Glomerular endothelial cell (primary cell): Measurements from ENCODE around the gene AKAP9. TPM values are rescaled to one million over a fixed set of nuclear protein-coding genes. Genes with fewer than 3 reads are reported as not detected.
"Not testable (repeated sequence)": the region's sequence is repeated elsewhere in the genome, so short reads cannot be mapped to it uniquely, and the experiment has no call there.

Experiments used
- DNase-seq: peaks from one replicate; pipeline ENCODE4 v3.0.0-alpha.2; 2011; ENCODE audit warnings: low read depth, low spot score; ENCODE audit errors: extremely low read depth
- total RNA-seq: library from RNA; depleted of rRNA; stranded (reverse); fragments of >200 nt; gene quantifications from 2 replicates; pipeline ENCODE4 v1.2.3, GENCODE V29; 2015

The AKAP9 gene
- total RNA-seq: 34.7 and 37.7 TPM in 2 replicates

- no peak for DNase-seq
Observed at GRCh38 chr7:91940572-91941341, at the start of gene AKAP9. AKAP9 (plus strand) TSS chr7:91940862; CDS start chr7:91941100, 238 bp downstream.

GRCh38 chr7:91892099-91892705, 48.5 kb upstream of the AKAP9 start:
- no peak for DNase-seq

DNA sequence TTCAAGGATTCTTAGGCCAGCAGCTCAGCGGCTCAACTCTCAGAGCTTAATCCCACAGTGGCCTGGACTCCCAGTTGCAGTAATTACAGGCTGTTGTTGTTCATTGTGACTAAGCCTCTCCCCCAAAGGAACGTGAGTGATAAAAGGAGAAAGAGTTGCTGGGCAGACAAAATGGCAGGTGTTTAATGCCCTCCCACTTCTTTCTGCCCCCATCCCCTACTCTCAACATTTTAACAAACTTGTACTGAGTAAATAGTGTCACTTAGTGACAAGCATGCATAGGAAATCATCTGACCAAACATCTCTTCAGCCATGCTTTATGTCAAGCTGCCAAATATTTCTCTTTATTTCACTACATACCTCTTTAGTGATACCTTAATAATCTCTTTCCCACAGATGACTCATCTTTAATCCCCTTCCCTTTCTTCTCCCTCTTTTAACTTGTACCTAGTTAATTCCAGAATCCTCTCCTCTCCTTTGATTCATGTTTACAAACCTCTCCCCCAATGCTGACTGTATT, 47.8 kb upstream of the AKAP9 start:
- DNase-seq: no peak

DNA sequence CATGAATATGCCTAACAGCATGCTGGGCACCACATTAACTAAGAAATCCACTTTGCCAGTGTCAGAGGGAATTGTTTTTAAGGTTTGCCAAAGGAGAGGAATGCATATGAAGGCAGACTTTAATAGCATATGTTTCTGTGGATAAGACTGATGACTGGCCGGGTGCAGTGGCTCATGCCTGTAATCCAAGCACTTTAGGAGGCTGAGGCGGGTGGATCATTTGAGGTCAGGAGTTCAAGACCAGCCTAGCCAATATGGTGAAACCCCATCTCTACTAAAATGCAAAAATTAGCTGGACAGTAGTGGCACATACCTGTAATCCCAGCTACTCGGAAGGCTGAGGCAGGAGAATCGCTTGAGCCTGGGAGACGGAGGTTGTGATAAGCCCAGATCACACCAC, 47.0 kb upstream of the AKAP9 start:
- not testable (repeated sequence) for DNase-seq

DNA sequence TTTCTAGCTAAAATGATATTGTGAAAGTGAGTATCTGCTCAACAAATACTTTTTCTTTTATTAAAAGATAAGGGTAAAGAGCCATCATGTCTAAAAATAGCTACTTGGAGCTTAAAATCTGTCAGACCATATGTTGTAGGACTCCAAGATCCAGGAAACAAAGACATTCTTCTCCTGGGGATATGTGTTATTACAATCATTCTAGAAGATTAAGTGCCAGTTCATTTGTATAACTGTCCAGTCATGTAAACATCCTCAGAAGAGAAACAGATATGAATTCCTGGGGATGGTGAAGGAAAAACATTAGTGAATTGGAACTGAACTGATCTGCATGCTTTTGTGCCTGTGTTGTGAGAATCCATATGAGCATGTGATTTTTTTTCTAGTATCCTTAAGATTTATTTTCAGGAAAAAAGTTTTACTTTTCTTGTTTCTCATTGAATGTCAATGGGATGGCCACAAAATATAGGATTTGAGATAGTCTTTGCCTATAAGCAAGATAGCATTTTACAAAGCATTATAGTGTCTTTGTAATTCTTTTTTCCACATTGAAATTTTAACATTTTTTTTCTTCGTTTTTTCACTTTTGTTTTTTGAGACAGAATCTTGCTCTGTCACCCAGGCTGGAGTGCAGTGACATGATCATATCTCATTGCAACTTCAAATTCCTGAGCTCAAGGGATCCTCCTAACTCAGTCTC, 45.7 kb upstream of the AKAP9 start:
- DNase-seq: no peak

DNA sequence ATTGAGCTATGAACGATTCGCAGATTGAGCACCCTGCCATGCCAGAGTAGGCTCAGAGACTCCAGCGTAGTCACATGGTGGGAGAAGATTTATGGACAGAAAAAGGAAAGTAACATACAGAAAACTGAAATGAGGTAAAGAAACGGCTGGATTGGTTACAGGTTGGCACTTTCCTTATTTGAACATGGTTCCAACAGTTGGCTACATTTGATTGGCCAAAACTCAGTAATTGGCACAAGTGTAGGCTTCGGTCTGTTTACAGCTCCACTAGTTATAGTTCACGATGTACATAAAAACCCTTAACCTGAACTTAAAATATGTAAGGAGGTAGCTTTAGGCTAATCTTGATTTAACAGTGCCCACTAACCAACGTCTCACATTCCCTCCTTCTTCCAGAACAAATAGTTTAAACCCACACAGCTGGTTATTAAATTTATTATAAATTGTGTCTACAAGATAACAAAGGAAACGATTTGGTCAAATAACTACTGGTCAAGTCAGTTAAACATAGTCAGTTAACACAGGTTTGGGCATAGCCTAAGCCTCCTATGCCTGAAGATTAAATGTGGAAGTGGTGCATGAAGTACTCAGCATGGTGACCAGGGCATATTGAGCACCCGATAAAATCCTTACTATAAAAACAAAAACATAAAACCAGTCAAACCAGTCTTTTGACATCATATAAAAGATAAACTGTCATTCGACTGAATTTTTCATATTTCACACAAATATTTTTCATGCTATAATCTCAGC, 42.2 kb upstream of the AKAP9 start:
- DNase-seq: no peak

DNA sequence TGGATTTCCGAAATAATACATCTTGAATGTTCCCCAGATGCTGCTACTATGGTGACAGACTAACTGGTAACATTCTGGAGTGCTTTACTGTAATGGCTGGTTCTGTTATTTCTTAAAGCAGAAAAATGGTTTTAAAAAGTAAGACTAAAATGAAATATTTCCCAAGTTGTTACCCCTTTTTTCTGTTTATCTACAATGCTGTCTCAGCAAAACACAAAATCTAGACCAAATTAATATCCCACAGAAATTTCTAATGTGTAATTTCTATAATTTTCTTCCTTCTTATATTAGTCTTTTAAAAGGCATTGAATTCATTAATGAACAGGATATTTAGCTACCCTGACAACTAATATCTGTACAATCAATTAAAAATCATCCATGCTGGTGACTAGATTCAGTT, 41.1 kb upstream of the AKAP9 start:
- no peak for DNase-seq

- DNase-seq: no peak
Observed at GRCh38 chr7:91910171-91910570, 30.5 kb upstream of the AKAP9 start.

DNA sequence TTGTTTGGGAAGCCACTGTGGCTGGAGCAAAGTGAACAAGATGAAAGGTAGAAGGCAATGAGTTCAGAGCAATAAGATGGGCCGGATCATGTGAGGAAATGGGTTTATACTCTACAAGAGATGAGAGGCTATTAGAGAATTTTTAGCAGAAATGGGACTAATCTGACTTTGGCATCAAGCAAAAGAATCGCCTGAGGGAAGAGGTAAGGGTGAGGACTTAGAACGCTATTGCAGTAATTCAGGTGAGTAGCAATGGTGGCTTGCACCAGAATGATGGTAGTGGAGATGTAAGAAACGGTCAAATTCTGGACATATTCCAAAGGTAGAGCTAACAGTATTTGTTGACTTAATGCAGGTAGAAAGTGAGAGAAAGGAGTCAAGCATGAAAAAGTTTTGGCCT, 29.5 kb upstream of the AKAP9 start:
- DNase-seq: no peak

- no peak for DNase-seq
Observed at GRCh38 chr7:91912494-91912893, 28.2 kb upstream of the AKAP9 start.

GRCh38 chr7:91913612-91914011, 27.1 kb upstream of the AKAP9 start:
- no peak for DNase-seq

- DNase-seq: no peak
Observed at GRCh38 chr7:91915401-91916050, 25.1 kb upstream of the AKAP9 start.

- DNase-seq: no peak
Observed at GRCh38 chr7:91916051-91916440, 24.6 kb upstream of the AKAP9 start.

DNA sequence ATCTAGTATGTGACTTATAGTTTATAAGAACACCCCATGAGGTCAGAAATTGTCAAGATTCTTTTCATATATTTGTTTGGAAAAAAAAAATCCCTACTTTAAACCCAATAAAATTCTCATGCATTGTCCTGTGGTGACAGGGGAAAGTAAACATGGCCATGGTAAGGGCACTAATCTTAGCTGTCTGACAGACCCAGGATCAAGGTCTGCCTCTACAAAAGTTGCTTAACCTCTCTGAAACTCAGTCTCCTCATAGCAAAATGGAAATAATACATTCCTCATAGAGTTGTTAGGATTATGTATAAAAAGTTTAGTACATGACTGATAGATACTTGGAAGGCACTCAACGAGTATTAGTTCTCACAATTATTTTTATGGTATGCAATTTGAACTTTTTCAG, 22.3 kb upstream of the AKAP9 start:
- no peak for DNase-seq

GRCh38 chr7:91922857-91923256, 17.8 kb upstream of the AKAP9 start:
- DNase-seq: no peak

GRCh38 chr7:91927912-91928311, 12.8 kb upstream of the AKAP9 start:
- no peak for DNase-seq

DNA sequence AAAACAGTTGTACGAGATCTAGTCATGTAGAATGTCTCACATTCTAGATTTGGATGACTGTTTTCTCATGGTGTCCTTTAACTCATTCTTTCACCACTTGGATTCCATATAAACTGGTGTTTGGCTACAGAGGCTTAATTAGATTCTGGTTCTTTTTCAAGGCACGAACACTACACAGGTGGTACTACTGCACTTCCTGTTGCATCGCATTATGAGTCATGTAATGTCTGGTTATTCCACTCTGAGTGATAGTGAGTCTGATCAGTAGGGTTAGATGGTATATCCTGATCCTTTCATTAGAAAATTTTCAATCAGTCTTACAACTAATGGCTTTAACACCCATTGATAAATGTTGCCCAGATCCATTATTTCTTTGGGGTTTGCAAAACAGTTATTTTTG, 11.2 kb upstream of the AKAP9 start:
- DNase-seq: no peak

DNA sequence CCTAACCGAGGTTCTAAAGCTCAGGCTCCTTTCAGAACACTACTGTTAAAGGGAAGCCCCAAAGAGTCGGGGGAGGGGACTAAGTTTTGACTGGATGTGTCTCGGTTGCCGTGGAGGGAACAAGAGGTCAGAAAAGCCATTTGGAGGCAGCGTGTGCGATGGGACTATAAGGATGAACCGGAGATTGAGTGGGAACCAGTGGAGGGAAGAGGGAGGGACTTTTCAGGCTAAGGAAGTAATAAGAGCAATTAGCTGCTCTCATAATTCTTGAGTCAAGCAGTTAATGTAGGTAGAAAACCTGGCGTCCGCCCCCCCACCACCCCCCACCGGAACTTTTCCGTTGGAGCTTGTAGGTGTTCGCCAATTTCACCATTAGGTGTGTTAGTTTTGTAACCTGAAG, 491 bp upstream of the AKAP9 start:
- no peak for DNase-seq

- no peak for DNase-seq
Observed at GRCh38 chr7:91941450-91941849, 788 bp downstream of the AKAP9 start.

DNA sequence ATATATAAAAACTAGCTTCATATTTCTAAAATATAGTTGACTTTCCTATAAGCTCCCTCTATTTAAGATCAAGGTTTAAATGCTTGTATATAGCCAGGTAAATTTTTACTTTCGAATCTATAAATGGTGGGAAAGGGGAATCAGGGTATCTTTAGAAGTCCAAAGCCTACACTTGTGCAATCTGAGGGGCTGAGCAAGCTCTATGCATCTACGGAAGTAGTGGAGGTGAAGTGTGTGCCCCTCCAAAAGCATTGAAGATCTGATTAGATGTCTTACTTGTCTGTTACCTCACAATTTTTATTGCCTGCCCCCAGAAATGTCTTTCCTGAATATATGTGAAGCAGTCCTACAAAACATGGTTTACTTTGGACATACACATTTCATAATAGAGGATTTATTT, 1.6 kb downstream of the AKAP9 start:
- DNase-seq: no peak
